HG03521 (cell line): ENCODE measurements around the gene NAA40.

Experiments
- ATAC-seq: cut with Tn5 transposase; IDR thresholded peaks from one replicate; pipeline ENCODE4 v1.9.1; 2021; ENCODE audit warnings: mild to moderate bottlenecking, moderate library complexity; ENCODE audit not compliant: unreplicated experiment

Gene NAA40

DNA sequence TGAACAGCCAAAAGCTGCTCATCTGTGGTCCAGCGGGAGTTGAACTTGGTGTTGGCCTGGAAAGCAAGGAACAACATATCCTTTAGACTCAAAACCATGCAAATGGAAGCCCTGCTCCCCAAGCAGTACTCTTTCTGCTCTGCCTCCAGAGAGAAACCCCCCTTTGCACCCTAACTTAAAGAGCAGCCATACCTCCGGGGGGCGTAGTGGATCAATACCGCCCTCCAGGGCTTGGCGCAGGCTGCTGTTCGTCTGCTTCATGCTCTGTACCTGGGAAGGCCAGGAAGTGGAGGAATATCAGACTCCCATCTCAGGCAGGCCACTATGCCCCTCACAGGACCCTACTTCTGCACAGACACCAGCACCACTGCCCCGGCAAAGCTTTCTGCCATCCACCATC is 26.1 kb upstream of the NAA40 start:
- no peak for ATAC-seq

DNA sequence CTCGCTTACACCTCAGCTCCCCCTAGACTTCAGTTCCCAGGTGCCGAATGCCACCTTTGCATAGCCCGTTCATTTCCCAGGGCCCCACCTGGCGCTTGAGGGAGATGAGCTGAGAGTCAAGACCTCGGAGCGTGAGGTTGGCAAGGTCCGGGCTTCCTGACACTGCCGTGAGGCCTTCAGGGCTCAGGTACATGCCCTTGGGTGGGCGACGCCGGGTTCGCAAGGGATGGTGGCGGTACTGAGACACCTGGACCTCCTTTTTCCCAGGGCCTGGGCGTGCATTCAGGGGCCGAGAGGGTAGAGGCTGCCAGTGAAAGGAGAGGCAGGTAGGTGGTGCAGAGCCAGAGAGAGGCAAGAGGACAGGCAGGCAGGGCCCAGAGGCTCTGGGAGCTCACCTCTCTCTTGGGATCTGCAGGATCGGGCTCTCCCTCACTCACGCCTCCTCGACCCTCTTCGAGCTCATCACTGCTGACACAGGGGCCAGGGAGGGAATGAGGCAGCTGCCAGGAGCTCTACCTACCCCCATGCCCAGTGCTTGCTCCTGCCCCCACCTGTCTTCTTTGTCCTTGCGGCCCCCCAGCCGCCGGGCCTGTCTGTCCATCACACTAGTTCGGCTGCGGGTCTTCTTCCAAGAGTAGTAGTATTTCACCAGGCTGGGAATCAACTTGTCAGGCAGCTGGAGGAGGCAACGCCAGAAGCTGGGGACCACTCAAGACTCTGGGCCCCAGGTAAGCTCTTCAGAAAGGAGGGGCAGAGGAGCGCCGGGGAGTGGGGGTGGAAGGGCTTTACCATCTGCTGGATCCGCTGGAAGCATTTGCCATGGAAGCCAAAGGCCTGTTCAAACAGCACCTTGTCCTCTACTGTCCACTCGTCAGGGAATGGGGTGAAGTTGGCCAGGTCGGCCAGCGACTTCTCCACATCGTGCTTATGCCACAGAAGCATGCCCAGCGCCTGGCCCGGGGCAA is 24.7 kb upstream of the NAA40 start:
- no peak for ATAC-seq

DNA sequence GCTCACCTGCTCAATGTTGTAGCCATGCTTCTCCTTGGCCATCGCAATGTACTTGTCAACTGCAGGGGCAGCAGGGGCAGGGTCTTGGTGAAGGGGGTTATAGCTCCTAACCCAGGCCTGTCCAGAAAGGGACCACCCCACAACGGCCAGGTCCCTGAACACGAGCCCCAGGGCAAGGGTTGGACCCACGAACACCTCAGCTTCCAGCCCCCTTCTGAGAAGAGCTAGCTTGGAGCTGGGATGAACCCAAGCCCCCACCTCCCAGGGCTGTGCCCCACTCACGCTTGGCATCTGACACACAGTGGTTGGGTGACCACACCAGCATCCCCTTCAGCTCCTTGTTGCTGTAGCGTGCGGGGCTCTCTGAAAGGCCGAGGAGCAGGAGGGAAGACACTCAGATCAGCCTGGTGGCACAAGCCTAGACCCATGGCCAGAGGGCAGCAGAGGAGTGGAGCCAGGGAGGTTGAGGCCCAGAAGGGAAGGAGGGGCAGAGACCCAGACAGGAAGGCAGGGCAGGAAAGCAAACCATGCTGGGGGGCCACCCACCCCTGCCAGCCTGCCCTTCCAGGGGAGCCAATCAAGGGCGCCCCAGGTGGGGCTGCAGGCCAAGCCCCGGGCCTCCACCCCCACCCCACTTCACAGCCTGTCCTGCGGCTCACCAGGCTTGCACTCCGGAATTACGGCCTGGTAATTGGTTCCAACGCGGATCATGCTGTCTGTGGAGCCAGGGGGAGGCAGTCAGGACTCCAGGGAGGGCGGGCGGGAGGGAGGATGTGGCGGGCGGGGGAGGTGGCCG is 23.7 kb upstream of the NAA40 start:
- no peak for ATAC-seq

DNA sequence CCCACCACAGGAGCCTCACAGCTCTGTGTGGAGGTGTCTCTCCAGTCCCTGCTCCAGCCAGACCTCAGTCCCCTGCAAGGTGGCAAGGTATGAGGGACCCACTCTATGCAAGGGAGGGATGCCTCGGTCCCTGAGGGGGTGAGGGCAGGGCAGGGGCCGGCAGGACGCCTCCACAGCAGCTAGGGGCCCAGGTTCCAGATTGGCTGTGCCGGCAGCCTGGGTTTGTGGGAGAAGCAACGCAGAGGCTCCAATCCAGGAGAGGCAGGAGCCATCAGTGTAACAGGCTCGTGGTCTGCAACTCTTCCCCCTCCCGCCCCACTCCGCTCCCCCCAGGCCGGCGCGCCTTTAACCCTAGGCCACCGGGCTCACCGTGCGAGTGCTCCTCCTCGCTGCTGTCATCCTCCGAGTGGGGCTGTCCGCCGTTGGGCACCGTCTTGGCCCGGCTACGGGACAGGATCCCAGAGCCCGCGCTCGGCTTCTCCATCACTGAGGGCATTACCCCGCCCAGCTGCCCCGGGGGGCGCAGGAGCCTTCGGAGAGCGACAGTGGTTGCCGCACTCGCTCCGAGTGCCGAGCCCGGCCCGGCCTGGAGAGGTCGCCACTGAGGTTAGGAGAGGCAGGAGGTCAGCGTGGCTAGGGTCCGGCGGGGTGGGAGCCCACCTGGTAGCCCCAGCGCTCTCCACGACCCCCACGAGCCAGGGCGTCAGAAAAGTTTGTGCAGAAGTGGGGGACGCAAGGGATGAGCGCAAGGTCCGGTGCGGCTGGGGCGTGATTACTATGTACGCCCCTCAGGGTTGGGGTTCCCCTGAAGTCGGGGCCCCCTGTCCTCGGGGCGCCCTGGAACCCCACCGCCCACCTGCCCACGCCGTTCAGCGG is 22.6 kb upstream of the NAA40 start:
- no peak for ATAC-seq

DNA sequence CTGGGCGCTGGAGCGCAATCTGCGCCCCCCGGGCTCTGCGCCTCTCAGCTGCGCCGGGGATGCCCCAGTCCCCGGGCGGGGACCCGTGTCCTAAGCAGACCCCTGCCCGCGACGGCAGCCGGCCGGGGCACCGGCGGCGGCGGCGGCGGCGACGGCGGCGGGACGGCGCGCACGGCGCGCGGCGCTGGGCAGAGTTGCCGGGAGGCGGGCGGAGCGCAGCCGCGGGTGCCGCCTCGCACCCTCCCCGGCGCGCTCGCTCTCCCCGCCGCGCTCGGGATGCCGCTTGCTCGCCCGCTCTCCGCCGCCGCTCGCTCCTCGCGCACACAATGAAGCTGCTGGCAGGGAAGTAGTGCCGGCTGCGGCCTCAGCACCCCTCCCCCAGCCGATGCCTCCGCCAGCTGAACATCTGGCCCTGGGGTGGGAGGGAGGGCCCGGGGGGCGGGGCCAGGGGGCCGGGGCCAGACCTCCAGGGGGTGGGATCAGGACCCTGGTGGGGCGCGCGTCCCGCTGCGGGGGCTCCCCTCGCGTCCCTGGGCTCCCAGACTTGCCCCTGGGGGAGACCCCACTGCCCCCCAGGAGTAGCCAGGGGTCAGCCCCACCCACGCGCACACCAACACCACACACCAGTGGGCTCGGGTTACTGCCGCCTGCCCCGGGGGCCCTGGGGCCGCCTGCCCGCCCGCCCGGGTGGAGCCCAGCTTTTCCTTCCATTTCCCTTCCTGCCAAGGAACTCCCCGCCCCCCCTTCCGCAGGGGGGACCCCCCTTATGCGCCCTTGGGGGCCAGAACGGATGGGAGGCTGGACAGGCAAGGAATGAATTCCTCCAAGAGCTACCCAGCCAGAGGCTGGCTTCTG is 21.7 kb upstream of the NAA40 start, which contains the start of gene RCOR2:
RCOR2 (minus strand) TSS at position 328 of the 855 bp plus-strand sequence. CDS start 708 bp downstream, outside the sequence.
- ATAC-seq: no peak

DNA sequence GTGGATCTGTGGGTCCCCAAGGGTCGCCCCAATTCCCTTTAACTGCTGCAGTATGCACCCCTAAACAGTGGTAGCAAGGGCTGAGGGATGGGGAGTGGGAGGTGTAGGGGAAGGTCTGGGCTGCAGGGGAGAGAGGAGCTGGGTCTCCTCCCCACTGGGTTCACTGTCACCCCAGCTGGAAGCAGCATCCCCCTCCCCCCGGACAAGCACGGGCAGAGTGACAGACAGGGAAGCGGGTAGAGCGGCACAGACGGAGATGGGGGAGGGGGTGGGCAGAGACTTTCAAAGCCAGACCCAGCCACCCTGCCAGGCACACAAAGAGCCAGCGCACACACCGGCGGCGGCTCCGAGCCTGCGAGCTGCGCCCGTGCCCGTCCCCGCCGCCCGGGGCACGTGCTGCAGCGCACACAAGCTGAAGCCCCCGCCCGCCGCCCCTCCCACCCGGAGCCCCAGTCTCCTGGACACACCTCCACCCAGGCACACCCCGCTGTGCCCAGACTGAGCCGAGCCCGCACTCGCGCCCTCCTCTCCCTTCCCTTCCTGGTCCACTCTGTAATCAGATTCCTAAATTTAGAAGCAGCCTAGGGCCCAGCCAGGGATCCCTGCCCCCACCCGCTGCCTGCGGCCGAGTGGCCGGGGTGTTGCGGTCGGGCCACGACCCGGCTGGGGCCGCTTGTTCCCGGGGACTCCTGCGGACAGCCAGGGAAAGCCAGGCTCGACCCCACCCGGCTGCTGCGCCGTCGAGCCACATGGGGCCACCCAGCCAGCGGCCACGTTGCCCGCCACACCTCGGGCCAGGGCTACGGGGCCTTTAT is 20.9 kb upstream of the NAA40 start:
- ATAC-seq: no peak

DNA sequence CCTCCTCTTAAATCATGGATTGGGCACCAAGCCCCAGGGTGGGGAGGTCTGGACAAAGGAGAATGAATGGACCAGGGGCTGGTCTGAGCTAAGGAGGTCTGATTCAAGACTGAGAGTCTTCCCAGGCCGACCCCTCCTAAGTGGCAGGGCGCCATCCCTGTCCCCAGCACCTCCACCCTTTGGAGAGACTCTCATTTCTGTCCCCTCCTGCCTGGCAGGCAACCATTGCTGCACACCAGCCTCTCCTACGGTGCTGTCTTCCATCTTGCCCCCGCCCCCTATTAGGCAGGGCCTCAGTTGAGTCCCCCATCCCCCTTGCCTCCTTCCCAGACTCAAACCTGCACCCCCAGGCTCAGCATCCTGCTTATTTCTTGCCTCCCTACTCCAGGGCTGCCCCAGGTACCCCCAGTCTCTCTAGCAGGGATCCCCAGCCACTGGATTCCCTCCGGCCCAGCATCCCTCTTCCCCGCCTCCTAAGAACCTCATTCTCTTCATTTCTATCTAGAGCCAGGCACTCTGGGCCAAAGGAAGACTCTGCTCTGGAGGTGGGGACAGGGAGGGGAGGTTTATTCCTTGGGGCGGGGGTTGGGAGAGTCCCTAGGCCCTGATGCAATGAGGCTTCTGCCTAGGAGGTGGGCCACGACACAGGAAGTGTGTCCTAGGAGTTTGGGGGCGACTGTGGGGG is 20.2 kb upstream of the NAA40 start:
- ATAC-seq: no peak

DNA sequence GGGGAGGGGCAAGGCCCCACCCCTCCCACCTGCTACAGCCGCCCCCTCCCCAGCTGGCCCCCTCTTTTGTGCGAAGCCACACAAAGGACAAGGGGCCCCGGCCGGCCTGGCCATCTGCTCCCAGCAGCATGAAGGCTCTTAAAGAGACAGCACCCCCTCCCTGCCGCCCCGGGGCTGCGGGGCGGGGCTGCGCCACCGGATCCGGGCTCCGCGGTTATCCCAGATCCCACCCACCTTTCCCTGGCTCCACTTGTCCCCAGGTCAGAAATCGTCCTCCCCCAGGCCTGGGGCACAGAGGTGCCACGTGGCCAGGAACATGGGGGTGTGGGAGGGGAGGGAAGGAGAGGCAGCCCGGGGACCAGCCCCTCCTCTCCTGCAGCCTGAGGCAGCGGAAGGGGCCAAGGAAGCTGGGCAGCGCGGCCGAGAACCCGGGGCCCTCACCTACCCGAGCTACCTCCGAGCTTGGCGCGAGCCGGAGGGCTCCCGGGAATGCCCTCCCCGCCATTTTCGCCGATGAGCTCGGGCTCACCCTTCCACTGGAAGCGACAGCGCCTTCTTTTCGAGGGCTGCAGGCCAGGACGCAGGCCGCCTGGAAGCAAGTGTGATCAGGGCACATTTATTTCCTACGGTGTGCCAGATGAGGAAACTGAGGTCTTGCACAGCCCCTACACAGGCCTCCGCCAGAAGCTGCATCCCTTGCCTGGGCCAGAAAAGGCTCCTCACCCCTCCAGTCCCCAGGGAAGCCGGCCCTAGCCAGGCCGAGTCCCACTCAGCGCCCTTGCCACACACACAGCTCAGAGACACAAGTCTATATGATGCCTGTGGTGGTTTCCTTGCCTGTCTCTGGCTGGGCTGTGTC is 19.3 kb upstream of the NAA40 start:
- ATAC-seq: no peak

DNA sequence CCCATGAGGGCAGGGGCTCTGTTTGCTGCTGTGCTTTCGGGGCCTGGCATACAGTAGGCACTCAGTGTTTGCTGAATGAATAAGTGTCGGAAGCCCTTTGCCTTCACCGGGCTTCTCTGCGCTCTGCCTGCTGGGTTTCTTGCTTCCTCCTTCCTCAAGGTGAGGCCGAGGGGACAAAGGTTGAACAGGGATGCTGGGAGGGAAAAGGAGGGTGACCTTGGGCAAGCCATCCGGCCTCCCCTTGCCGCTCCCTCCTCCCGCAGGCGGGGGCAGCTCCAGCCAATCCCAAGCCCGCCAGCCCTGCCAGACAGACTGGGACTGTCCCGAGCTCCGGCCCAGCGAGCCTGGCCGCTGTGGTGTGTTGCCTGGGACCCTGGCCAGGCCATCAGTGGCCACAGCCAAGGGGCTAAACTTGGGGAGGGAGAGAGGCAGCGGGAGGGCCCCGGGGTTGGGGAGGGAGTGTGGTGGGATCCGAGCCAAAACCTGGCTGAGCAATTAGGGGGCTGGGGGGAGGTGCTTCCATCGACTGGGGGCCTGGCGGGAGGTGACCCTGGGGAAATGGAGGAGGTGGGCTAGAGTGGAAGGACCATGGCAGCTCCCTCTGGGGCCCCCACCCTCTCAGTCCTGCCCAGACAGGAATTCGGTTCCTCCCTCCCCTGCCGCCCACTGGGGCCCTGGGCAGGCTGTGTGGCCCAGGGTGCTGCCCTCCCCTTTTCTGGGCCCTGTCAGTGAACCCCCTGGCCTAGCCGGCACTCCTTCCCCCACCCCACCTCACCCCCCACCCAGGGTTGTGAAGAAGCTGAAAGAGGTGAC is 18.5 kb upstream of the NAA40 start:
- ATAC-seq: no peak

DNA sequence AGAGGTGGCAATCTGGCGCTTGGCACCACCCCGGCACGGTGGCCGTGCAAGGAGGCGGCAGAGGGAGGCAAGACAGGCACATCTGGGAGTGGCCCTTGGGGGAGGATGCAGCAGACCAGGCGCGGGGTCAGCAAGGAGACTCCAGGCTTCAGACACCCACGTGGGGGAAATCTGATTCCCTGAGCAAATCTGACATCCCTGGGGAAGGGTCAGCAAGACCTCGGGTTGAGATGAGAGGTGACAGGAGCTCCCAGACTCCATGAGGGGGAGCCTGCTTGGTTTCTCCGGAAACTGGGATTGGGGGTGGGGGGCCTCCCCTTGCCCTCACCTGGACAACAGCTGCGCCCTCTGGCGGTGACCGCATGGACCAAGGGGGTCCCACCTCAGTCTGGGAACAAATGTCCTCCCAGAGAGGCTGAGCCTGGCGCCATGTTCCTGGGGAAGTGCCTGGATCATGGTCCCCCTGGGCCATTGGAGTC is 17.8 kb upstream of the NAA40 start:
- ATAC-seq: no peak

DNA sequence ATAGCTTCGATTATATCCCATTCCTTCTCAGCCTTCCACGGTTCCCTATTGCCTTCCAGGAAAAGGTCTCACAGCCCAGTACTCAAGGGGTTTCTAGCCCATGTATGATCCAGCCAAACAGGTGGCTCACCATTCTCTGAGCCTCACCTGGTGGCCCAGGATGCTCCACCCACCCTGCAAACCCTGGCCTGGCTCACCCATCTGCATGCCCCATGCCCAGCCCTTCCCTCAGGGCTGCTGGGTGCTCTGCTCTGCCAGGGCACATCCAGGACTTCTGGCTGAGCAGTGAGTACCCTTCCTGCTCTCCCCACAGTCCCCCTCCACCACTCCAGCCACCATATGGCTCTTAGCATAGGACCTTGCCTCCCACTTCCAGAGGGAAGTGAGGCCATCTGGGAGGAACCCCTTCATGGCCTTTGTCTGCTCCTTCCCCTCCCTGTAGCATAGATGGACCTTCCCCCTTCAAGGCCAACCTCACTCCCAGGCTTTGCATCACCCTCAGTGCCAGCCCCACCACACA is 16.1 kb upstream of the NAA40 start:
- ATAC-seq: no peak

DNA sequence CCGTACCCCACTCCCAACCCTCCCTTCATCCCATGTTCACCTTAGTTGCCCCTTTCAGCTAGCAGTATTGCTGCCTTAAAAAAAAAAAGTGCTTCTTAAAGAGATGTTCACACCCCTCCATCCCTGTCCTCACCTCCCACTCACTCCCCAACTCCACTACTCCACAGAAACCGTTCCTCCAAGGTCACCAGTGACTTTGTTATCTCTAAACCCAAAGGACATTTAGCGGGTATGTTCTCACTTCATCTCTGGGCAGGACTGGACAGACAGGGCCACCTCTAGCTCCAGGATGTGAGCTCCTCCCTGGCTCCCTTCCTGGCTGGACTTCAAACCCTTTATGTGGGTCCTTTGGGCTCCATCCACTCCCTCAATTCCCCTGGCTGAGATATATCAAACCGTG is 15.5 kb upstream of the NAA40 start:
- ATAC-seq: no peak

DNA sequence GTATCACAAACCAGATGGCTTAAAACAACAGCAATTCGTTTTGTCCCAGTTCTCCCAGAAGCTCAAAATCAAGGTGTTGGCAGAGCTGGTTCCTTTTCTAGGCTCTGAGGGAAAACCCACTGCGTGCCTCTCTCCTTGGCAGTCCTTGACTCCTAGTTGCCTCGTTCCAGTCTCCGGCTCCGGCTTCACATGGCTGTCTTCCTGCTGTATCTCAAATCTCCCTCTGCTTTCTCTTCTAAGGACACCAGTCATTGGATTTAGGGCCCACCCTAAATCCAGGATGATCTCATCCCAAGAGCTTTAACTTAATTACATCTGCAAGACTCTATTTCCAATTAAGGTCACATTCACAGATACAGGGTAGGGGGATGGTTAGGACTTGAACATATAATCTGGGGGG is 9.2 kb upstream of the NAA40 start:
- no peak for ATAC-seq

DNA sequence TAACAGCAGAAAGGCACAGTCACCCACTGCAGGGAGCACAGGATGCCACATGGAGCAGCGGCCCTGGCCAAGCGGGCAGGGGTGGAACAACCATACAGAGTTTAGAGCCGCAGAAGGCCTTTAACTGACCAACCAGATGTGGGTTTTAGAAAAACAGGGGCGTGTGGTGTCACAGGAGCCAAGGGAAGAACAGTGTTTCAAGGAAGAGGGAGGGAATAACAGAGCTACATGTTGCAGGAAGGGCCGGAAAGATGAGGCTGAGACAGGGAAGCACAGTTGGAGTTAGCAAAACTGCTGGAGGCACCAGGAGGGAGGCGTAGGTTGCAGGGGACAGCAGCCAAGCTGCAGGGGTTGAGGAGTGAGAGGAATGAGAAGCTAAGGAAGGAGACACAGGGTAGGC is 7.8 kb upstream of the NAA40 start:
- no peak for ATAC-seq

DNA sequence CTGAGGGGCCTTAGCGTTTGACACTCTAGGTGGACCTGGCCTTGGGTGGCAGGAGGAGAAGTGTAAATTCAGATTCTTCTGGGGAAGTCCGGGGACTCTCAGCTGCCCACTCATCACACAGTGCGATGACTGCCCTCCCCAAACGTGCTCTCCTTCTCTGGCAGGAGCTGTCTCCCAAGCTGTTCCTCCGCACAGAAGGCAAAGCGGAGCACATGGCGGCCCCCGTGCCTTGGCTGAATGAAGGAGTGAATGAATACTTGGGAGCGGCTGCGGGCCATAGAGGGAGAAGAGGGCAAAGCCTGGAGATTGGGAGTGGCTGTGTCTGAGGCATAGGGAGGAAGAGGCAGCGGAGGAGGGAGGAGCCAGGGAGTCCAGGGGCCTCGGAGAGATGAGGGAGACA is 6.9 kb upstream of the NAA40 start:
- no peak for ATAC-seq

DNA sequence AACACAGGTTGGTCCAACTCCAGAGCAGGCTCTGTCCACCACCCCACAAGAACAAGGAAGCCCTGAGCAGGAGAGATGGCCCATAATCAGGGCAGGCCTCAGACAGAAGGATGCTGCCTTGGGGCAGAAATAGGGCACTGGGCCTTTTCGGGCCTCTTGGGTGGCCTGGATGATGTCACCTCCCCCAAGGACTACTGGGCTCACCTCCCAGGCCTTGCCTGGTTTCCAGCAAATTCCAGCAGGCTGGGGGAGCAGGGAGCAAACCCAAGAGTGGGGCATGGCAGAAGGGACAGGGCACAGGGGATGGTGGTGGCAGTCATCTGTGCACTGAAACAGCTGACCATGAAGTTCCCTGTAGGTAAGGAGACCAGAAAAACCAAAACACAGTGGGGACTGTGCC is 5.3 kb upstream of the NAA40 start:
- ATAC-seq: no peak
